GM12872 (cell line): ENCODE results near the gene PTDSS2.

Source experiments
- TF ChIP-seq, protein P1 (sequence below): IDR thresholded peaks from 3 replicates; pipeline ENCODE4 v1.5.1; 2011; ENCODE audit warnings: low read depth, mild to moderate bottlenecking, low read length, moderate library complexity; ENCODE audit not compliant: insufficient read depth

PTDSS2 gene

DNA sequence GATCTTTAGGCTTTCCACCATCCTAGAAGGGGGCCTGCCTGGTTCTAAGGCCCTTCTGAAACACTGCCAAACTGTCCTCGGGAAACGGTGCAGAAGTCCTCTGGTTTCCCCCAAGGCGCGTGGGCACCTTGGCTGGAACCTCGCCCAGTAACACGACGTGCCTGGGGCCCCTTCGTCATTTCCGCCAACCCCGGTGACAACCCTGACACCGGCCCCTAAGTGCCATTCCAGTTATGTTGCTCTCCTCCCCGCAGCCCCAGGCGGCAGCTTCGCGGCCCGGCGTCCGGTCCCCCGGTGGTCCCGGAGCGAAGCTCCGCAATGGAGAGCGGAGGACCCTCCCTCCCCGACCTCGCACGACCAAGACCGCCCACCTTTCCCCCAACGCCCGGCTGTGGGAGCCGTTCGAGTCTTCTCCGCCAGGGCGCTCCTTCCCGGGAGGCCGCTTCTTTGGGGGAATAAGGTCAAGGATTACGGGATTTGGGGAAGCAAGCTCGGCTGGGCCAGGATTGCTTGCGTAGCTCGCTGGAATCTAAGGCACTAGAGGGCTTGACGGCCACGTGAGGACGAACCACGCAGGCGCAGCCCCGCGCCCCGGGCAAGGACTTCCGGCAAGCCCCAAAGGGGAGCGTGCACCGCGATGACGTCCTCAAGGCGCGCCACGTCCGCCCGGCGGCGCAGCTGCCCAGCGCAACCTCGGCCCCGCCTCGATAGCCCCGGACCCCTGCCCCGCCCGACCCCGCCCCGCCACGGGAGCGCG lies 56.3 kb downstream of the PTDSS2 start:
- TF ChIP-seq, protein P1, sequence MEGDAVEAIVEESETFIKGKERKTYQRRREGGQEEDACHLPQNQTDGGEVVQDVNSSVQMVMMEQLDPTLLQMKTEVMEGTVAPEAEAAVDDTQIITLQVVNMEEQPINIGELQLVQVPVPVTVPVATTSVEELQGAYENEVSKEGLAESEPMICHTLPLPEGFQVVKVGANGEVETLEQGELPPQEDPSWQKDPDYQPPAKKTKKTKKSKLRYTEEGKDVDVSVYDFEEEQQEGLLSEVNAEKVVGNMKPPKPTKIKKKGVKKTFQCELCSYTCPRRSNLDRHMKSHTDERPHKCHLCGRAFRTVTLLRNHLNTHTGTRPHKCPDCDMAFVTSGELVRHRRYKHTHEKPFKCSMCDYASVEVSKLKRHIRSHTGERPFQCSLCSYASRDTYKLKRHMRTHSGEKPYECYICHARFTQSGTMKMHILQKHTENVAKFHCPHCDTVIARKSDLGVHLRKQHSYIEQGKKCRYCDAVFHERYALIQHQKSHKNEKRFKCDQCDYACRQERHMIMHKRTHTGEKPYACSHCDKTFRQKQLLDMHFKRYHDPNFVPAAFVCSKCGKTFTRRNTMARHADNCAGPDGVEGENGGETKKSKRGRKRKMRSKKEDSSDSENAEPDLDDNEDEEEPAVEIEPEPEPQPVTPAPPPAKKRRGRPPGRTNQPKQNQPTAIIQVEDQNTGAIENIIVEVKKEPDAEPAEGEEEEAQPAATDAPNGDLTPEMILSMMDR, result 0 out of 3 replicates have a peak, but pooled peaks have one; percentile 9

DNA sequence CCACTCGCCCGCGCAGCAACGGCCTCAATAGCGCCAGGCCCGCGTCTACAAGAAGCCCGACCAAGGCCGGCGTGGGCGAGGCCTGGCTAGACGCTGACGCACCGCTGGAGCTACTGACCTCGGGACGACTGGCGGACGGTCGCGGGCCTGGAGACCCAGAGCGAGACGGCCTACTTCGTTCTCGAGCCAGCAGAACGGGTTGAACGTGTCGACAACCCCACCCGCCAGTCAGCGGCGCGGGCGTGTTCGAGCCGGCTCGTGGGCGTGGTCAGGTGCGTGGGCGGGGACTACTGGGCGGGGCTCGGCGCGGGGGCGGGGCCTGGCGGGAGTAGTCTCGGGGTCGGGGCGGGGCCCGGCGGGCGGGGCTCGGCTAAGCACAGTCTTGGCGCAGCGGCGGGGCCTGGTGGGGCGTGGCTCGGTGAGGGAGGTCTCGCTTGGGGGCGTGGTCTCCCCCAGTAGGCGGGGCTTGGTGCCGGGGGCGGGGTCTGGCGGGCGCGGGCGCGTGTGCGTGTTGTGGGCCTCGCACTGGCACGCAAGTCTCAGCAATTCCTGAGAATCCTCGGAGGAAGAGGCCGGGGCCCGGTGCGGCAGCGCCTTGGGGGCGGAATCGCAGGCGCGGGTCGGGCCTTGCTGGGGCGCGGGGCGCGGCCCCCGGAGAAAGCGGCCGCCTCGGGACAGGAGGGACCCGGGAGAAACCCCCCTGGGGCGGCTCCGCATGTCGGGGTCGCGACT lies 57.1 kb downstream of the PTDSS2 start, which contains the start of gene RNH1:
Gene RNH1, minus strand, starts transcription at position 248 of the 732 bp plus-strand sequence. CDS start 5,080 bp downstream, outside the sequence.
- TF ChIP-seq, protein P1, result no peak

DNA sequence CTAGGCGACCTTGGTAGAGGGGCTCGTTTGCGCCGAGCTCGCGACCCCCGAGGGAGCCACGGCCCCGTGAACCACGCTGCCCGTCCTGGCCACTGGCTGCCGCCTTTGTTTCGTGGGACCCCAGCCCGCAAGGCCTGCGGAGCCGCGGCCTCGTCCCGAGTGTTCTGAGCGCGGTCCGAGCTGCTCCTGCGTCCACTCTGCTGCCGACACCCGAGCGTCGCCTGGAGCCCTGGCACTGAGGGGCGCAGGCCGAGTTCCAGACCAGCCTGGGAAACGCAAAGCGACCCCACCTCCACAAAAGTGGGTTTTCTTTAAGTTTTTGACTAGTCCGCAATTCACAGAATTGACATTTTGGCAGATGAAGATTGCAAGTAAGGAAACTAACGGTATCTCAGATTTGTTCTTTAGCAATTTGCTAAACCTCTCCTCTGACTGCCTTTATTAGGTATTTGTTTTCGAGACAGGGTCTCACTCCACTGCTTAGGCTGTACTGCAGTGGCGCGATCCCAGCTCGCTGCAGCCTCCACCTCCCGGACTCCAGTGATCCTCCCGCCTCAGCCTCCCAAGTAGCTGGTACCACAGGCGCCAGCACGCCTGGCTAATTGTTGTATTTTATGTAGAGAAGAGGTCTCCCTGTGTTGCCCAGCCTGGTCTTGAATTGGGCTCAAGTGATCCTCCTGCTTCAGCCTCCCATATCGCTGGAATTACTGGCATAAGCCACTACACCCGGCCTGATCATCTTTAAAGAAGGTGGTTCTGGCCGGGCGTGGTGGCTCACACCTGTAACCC lies 57.8 kb downstream of the PTDSS2 start:
- TF ChIP-seq, protein P1, result no peak

DNA sequence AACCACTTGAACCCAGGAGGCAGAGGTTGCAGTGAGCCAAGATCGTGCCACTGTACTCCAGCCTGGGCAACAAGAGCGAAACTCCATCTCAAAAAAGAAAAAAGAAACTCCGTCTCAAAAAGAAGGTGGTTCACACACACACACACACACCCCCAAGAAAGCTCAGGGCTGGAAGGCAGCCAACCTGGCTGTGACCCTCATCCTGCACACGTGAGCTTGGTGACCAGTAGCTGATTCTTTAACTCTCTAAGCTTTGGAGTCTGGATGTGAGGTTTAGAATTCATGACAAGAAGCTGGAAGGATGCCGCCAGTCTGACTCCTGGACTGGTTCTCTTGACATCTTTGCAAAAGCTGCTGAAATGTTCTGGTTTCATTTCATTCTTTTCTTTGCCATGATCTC lies 58.9 kb downstream of the PTDSS2 start:
- TF ChIP-seq, protein P1, result no peak

DNA sequence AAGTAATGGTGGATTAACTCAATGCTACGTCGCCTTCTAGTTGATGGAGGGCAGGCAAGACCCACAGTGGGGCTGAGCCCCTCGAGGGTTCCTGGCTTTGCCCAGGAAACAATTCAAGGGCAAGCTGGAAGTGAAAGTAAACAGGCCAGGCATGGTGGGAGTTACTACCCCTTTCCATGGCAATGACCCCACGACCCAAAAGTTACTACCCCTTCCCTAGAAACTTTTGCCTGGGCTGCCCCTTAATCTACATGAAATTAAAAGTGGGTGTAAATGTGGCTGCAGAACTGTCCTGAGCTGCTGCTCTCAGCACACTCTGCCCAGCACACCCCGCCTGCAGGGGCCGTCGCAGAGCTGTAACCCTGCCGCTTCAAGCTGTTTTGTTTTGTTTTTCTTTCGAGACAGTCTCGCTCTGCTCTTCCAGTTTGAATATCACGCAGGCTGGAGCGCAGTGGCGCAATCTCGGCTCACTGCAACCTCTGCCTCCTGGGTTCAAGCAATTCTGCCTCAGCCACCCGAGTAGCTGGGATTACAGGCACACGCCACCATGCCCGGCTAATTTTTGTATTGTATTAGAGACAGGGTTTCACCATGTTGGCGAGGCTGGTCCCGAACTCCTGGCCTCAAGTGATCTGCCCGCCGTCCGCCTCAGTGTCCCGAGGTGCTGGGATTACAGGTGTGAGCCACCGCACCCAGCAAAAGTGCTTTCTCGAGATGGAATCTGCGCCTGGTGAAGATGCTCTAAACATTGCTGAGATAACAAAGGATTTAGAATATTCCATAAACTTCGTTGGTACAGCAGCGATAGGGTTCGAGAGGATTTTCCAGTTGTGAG lies 62.9 kb downstream of the PTDSS2 start:
- TF ChIP-seq, protein P1, result no peak

DNA sequence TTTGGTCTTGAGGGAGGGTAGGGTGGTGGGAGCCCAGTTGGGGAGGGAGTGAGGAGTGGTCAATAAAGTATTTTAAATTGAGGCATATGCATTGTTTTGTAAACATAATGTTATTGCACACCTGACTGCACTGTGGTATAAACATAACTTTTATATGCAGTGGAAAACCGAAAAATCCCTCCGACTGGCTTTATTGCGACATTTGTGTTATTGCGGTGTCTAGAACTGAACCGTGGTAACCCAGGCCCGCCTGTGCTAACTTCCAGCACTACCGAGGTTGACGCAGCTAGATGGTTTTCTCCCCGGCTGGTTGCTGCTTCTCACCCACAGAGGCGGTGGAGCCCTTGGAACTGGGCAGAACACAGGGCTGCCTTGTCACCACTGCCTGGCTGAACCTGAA lies 64.5 kb downstream of the PTDSS2 start:
- TF ChIP-seq, protein P1, result no peak
